Osteocyte (in vitro differentiated cells): ENCODE results near the gene BTBD16. TPM values are rescaled to one million over a fixed set of nuclear protein-coding genes. Genes with fewer than 3 reads are reported as not detected.

Source experiments
- DNase-seq: peaks from one replicate; pipeline ENCODE4 v3.0.0; 2021; ENCODE audit warnings: mixed read lengths; ENCODE audit not compliant: unreplicated experiment; ENCODE audit errors: extremely low spot score
- H3K27ac Mint-ChIP-seq: one replicate; pipeline ENCODE4 v1.8.0; 2021; ENCODE audit warnings: mild to moderate bottlenecking, mixed read lengths; ENCODE audit not compliant: unreplicated experiment
- H3K27me3 Mint-ChIP-seq: one replicate; pipeline ENCODE4 v1.8.0; 2021; ENCODE audit warnings: mixed read lengths; ENCODE audit not compliant: unreplicated experiment
- H3K36me3 Mint-ChIP-seq: one replicate; pipeline ENCODE4 v1.8.0; 2021; ENCODE audit warnings: mixed read lengths; ENCODE audit not compliant: unreplicated experiment
- H3K4me1 Mint-ChIP-seq: one replicate; pipeline ENCODE4 v1.8.0; 2021; ENCODE audit warnings: mixed read lengths; ENCODE audit not compliant: unreplicated experiment
- H3K4me3 Mint-ChIP-seq: one replicate; pipeline ENCODE4 v1.8.0; 2021; ENCODE audit warnings: mild to moderate bottlenecking, moderate library complexity, mixed read lengths; ENCODE audit not compliant: unreplicated experiment
- H3K9me3 Mint-ChIP-seq: one replicate; pipeline ENCODE4 v1.8.0; 2021; ENCODE audit warnings: mixed read lengths; ENCODE audit not compliant: unreplicated experiment
- total RNA-seq: library from RNA; stranded (reverse); gene quantifications from 2 replicates; pipeline ENCODE4 v1.2.1, GENCODE V29; 2021
- TF ChIP-seq, protein P1 (sequence below): fragments of 200-600 bp; sonication (generic); IDR thresholded peaks from 2 replicates; pipeline ENCODE4 v1.5.0; 2021; ENCODE audit warnings: antibody characterized with exemption, mild to moderate bottlenecking, moderate library complexity

The BTBD16 gene
- total RNA-seq, 1 donor from 2014 or later, result not detected

DNA sequence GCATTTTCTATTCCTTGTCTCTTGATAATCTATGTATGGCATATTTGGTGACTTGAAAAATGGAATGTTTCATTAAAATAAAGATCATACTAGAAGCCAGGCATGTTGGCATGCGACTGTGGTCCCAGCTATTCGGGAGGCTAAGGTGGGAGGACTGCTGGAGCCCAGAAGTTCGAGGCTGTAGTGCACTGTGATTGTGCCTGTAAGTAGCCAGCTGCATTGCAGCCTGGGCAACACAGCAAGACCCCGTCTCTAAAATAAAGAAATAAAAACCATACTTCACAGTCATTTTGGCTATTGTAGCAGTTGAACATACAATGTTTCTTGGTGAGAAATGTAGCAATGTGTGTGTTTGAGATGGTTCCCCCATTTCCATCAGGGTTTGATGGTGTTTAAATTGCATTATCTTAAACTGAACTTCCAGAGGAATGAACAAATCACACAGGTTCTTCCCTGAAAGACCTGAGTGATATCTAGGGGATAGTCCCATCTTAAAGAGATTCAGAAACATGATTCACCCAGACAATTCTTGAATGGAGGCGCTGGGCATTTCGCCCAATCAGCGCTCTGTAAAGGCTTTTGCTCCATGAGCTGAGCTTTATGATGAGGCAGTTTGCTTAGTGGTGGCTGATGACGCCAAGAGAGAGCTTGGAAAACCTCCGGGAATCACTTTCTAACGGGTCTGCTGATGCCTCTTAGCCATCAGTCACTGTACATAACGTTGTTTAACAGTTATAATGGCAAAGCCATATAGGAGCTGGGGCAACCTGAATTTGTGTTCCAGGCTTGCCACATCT, 19.4 kb upstream of the BTBD16 start:
- no peak overlapping the region for H3K27ac Mint-ChIP-seq
- H3K27me3 Mint-ChIP-seq, result no peaks in the 10 kb centered on the region
- peaks cover 42% of the 10 kb centered on the region for H3K36me3 Mint-ChIP-seq
- peaks cover 5% of the 10 kb centered on the region for H3K4me1 Mint-ChIP-seq
- DNase-seq, result no peak
- H3K4me3 Mint-ChIP-seq, result no peak overlapping the region
- TF ChIP-seq, protein P1, sequence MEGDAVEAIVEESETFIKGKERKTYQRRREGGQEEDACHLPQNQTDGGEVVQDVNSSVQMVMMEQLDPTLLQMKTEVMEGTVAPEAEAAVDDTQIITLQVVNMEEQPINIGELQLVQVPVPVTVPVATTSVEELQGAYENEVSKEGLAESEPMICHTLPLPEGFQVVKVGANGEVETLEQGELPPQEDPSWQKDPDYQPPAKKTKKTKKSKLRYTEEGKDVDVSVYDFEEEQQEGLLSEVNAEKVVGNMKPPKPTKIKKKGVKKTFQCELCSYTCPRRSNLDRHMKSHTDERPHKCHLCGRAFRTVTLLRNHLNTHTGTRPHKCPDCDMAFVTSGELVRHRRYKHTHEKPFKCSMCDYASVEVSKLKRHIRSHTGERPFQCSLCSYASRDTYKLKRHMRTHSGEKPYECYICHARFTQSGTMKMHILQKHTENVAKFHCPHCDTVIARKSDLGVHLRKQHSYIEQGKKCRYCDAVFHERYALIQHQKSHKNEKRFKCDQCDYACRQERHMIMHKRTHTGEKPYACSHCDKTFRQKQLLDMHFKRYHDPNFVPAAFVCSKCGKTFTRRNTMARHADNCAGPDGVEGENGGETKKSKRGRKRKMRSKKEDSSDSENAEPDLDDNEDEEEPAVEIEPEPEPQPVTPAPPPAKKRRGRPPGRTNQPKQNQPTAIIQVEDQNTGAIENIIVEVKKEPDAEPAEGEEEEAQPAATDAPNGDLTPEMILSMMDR, result no peak
- H3K9me3 Mint-ChIP-seq, result no peaks in the 10 kb centered on the region

- TF ChIP-seq, protein P1, result no peak
- H3K9me3 Mint-ChIP-seq, result no peaks in the 10 kb centered on the region
These were observed 18.3 kb upstream of the BTBD16 start for GRCh38 chr10:122252805-122253204.

GRCh38 chr10:122253605-122254004, 17.5 kb upstream of the BTBD16 start:
- Mint-ChIP-seq H3K27ac (no peak overlapping the region), H3K4me1 (peaks cover 19% of the 10 kb centered on the region), H3K9me3 (no peaks in the 10 kb centered on the region), H3K27me3 (no peaks in the 10 kb centered on the region), H3K36me3 (peaks cover 29% of the 10 kb centered on the region), H3K4me3 (no peak overlapping the region)
- TF ChIP-seq, protein P1, result no peak
- no peak for DNase-seq

More at GRCh38 chr10:122252805-122253204, 18.3 kb upstream of the BTBD16 start:
- Mint-ChIP-seq H3K4me1 (peaks cover 11% of the 10 kb centered on the region), H3K4me3 (no peak overlapping the region), H3K36me3 (peaks cover 35% of the 10 kb centered on the region), H3K27me3 (no peaks in the 10 kb centered on the region), H3K27ac (no peak overlapping the region)
- DNase-seq, result no peak

DNA sequence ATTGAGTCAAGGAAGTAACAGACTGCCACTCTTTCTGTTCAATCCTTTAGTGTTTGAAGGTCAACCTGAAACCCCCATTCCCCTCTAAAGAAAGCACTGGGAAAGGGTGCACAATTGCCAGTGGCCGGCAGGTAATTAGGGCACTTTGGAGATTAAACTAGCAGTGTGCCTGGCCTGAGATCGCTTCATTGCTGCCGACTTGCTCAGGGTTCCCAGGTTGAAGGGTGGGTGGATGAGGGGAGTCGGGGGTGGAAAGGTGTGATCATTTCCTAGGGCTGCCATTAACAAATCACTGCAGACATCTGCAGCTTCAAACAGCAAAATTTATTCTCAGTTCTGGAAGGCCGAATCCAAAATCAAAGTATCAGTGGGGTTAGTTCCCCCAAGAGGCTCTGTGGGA, 16.3 kb upstream of the BTBD16 start:
- no peak for DNase-seq
- H3K4me1 Mint-ChIP-seq, result peaks cover 32% of the 10 kb centered on the region
- H3K27ac Mint-ChIP-seq, result no peak overlapping the region
- TF ChIP-seq, protein P1, result no peak
- no peaks in the 10 kb centered on the region for H3K27me3 Mint-ChIP-seq
- H3K4me3 Mint-ChIP-seq, result no peak overlapping the region
- no peaks in the 10 kb centered on the region for H3K9me3 Mint-ChIP-seq
- H3K36me3 Mint-ChIP-seq, result peaks cover 23% of the 10 kb centered on the region

GRCh38 chr10:122255509-122256301, 15.4 kb upstream of the BTBD16 start:
- H3K9me3 Mint-ChIP-seq, result no peaks in the 10 kb centered on the region
- peaks cover 27% of the 10 kb centered on the region for H3K36me3 Mint-ChIP-seq
- TF ChIP-seq, protein P1, result no peak
- H3K4me1 Mint-ChIP-seq, result peaks cover 33% of the 10 kb centered on the region
- H3K27ac Mint-ChIP-seq, result no peak overlapping the region
- H3K4me3 Mint-ChIP-seq, result no peak overlapping the region
- no peak for DNase-seq
- H3K27me3 Mint-ChIP-seq, result no peaks in the 10 kb centered on the region
